Fibroblast of lung (primary cell): ENCODE results near the gene A1CF. TPM values are rescaled to one million over a fixed set of nuclear protein-coding genes. Genes with fewer than 3 reads are reported as not detected.

Source experiments
- DNase-seq, 2 donors: peaks; one replicate each; pipeline versions ENCODE4 v3.0.0 to v3.0.0-alpha.2; 2010; ENCODE audit warnings: low read depth in 2 of 2
- H2AFZ ChIP-seq: 2 replicates; pipeline ENCODE4 v1.5.1; 2012; ENCODE audit warnings: low read length, control low read depth, inconsistent platforms
- H3K27ac ChIP-seq: 2 replicates; pipeline ENCODE4 v1.5.1; 2011; ENCODE audit warnings: low read length, control low read depth; ENCODE audit not compliant: insufficient read depth
- H3K27me3 ChIP-seq: 2 replicates; pipeline ENCODE4 v1.5.1; 2011; ENCODE audit warnings: mild to moderate bottlenecking, low read length; ENCODE audit not compliant: control insufficient read depth, insufficient read depth
- H3K36me3 ChIP-seq: 2 replicates; pipeline ENCODE4 v1.5.1; 2011; ENCODE audit warnings: low read length; ENCODE audit not compliant: control insufficient read depth, insufficient read depth
- H3K4me1 ChIP-seq: 2 replicates; pipeline ENCODE4 v1.5.1; 2011; ENCODE audit warnings: low read length; ENCODE audit not compliant: control insufficient read depth, insufficient read depth; ENCODE audit errors: extremely low read depth
- H3K4me2 ChIP-seq: 2 replicates; pipeline ENCODE4 v1.5.1; 2011; ENCODE audit warnings: low read length, control low read depth; ENCODE audit not compliant: insufficient read depth; ENCODE audit errors: extremely low read depth
- H3K4me3 ChIP-seq, 4 experiments: fragments of 200-600 bp in 1 of 4; sonication (generic) in 1 of 4; replicated peaks in 1 of 4; 2 replicates each; pipeline ENCODE4 v1.5.1; 2011 to 2016; ENCODE audit warnings: low read length in 4 of 4, low read depth in 3 of 4, mild to moderate bottlenecking in 3 of 4, control low read depth in 2 of 4, inconsistent platforms in 1 of 4, mixed read lengths in 1 of 4; ENCODE audit not compliant: insufficient read depth in 1 of 4; ENCODE audit errors: control extremely low read depth in 1 of 4
- H3K79me2 ChIP-seq: 2 replicates; pipeline ENCODE4 v1.5.1; 2012; ENCODE audit warnings: mild to moderate bottlenecking, low read length, inconsistent platforms; ENCODE audit not compliant: control insufficient read depth, insufficient read depth
- H3K9ac ChIP-seq: 2 replicates; pipeline ENCODE4 v1.5.1; 2011; ENCODE audit warnings: mild to moderate bottlenecking, low read length, control low read depth; ENCODE audit not compliant: insufficient read depth
- H3K9me3 ChIP-seq: 2 replicates; pipeline ENCODE4 v1.5.1; 2012; ENCODE audit warnings: low read depth, low read length; ENCODE audit not compliant: control insufficient read depth, insufficient read depth
- H4K20me1 ChIP-seq: 2 replicates; pipeline ENCODE4 v1.5.1; 2011; ENCODE audit warnings: low read length; ENCODE audit not compliant: control insufficient read depth, insufficient read depth; ENCODE audit errors: extremely low read depth
- CTCF ChIP-seq, 2 donors: IDR thresholded peaks in 1 of 2; conservative IDR thresholded peaks in 1 of 2; 1 replicate in 1 of 2; 2 replicates in 1 of 2; pipeline ENCODE4 v1.5.1; 2011 to 2012; ENCODE audit warnings: low read length in 2 of 2, control low read depth in 1 of 2, inconsistent platforms in 1 of 2, low read depth in 1 of 2, mild to moderate bottlenecking in 1 of 2
- EZH2 ChIP-seq: IDR thresholded peaks from 2 replicates; pipeline ENCODE4 v1.5.1; 2012; ENCODE audit warnings: low read length, control low read depth, mild to moderate bottlenecking; ENCODE audit errors: missing control alignments
- polyA plus RNA-seq, 2 donors: library from polyadenylated mRNA; depleted of rRNA in 1 of 2; stranded (reverse) in 1 of 2; unstranded in 1 of 2; fragments of >200 nt; gene quantifications; 2 replicates each; pipeline ENCODE4 v1.2.1, GENCODE V29; 2011 to 2012; ENCODE audit warnings: missing spikeins in 1 of 2
- total RNA-seq: library from RNA; depleted of rRNA; stranded (reverse); fragments of >200 nt; gene quantifications from 2 replicates; pipeline ENCODE4 v1.2.1, GENCODE V29; 2014

Gene A1CF
- total and polyA plus RNA-seq, 2 donors (not counting 1 experiment from before 2014, with no cell fraction given) = not detected

DNA sequence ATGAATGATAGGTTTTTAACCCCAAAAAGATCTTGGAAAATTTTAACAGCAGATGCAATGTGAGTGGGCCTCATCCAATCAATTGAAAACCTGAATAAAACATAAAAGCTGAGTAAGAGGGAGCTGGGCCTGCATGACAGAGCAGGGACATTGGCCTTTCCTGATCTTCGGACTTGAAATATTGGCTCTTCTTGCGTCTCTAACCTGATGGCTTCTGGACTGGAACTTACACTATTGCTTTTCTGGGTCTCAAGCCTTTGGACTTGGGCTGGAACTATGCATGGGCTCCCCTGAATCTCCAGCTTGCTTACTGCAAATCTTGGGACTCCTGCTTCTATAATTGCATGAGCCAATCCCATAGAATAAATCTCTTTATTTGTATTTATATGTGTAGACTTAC is 9.0 kb downstream of the A1CF start:
- H3K27ac ChIP-seq = no peak overlapping the region
- H4K20me1 ChIP-seq = no peaks in the 10 kb centered on the region
- no peaks in the 10 kb centered on the region for H3K4me1 ChIP-seq
- H3K9me3 ChIP-seq = no peaks in the 10 kb centered on the region
- no peaks in the 10 kb centered on the region for H3K36me3 ChIP-seq
- no peak overlapping the region for H3K4me2 ChIP-seq
- DNase-seq = no peak
- H3K79me2 ChIP-seq = no peaks in the 10 kb centered on the region
- H3K4me3 ChIP-seq = no peak overlapping the region
- H2AFZ ChIP-seq = no peak overlapping the region
- H3K27me3 ChIP-seq = peaks cover 16% of the 10 kb centered on the region
- TF ChIP-seq CTCF (conservative IDR thresholded peaks at IDR 0.05 in 1 of 2, IDR thresholded peaks at IDR 0.05 in 1 of 2; ENCODE audit: low read depth in 1 of 2, low read length in 2 of 2) (no peak), EZH2 (no peak)
- no peak overlapping the region for H3K9ac ChIP-seq

DNA sequence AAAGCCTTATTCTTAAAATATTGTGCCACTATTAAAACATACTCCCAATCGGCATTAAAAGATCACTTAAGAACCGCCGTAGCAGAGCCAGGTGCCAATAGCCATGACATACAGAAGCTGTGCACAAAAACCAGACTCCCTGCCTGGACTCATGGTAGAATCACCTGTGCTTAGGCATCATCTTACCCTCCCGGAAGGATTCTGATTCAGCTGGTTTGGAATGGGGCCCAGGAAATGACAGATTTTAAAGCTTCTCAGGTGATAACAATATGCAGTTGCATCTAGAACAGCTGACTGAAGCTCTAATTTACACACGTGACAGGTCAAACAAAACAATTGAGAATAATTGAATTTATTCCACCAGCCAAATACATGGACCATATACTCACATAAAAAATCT is 10.7 kb downstream of the A1CF start:
- H2AFZ ChIP-seq = no peak overlapping the region
- TF ChIP-seq EZH2 = no peak
- no peak for TF ChIP-seq CTCF (conservative IDR thresholded peaks at IDR 0.05 in 1 of 2, IDR thresholded peaks at IDR 0.05 in 1 of 2; ENCODE audit: low read depth in 1 of 2, low read length in 2 of 2)

DNA sequence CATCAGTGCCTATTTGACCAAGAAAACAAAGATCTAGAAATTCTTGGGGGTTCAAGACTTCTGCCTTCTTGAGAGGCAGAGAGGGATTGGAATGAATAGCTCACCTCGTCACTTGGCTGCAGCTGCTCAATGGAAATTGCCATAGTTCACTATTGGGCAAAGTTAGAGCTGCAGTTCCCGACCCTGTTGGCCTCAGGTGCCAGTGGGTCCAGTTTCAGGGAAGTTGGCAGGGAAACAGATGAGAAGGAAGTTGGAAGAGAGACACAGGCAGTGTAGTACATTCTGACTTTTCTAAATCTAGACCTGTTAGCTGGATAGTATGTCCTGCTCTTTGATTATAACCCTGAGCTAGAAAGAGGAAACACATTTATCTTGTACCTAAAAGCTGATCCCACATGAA is 19.1 kb downstream of the A1CF start:
- DNase-seq = no peak
- TF ChIP-seq CTCF (conservative IDR thresholded peaks at IDR 0.05 in 1 of 2, IDR thresholded peaks at IDR 0.05 in 1 of 2; ENCODE audit: low read depth in 1 of 2, low read length in 2 of 2) (no peak), EZH2 (no peak)
- Histone ChIP-seq H3K36me3 (no peaks in the 10 kb centered on the region), H4K20me1 (no peaks in the 10 kb centered on the region), H3K79me2 (no peaks in the 10 kb centered on the region), H3K27me3 (peaks cover 11% of the 10 kb centered on the region), H2AFZ (no peak overlapping the region), H3K4me2 (no peak overlapping the region), H3K9ac (no peak overlapping the region), H3K27ac (no peak overlapping the region), H3K4me1 (no peaks in the 10 kb centered on the region), H3K9me3 (no peaks in the 10 kb centered on the region), H3K4me3 (no peak overlapping the region)

More for the DNA sequence above, 10.7 kb downstream of the A1CF start:
- H4K20me1 ChIP-seq = no peaks in the 10 kb centered on the region
- H3K9ac ChIP-seq = no peak overlapping the region
- no peak overlapping the region for H3K27ac ChIP-seq
- no peaks in the 10 kb centered on the region for H3K4me1 ChIP-seq
- H3K79me2 ChIP-seq = no peaks in the 10 kb centered on the region
- peaks cover 13% of the 10 kb centered on the region for H3K27me3 ChIP-seq
- H3K4me2 ChIP-seq = no peak overlapping the region
- no peak overlapping the region for H3K4me3 ChIP-seq
- no peaks in the 10 kb centered on the region for H3K9me3 ChIP-seq
- H3K36me3 ChIP-seq = no peaks in the 10 kb centered on the region
- no peak for DNase-seq
